ENCODE data around the gene URGCP. TPM values are rescaled to one million over a fixed set of nuclear protein-coding genes. Genes with fewer than 3 reads are reported as not detected.

The URGCP gene
- total and polyA plus RNA-seq, 10 of the 15 experiments (the other 5 are each of a cell fraction or from before 2014, with no cell fraction given), result 2.0 to 29.7 (median 17.5) TPM

GRCh38 chr7:43855176-43855575, 51.2 kb downstream of the URGCP start (continued):
- TF ChIP-seq ZNF687 (IDR thresholded peaks at IDR 0.05), result no peak

GRCh38 chr7:43851805-43852204, 54.6 kb downstream of the URGCP start:
- FAIRE-seq, result no peak
- no TSS peak for BruUV-seq (replicated peaks)
- in situ Hi-C loops (cut with MboI), result no loop called here
- Histone ChIP-seq H3K27ac (ENCODE audit: control insufficient read depth, insufficient read depth) (no peak overlapping the region), H3K36me3 (ENCODE audit: control insufficient read depth in 2 of 2, insufficient read depth in 2 of 2, low read length in 1 of 2) (no peaks in the 10 kb centered on the region), H3K27me3 (replicated peaks in 1 of 2; ENCODE audit: control insufficient read depth in 2 of 2, insufficient read depth in 2 of 2, low read length in 1 of 2) (no peaks in the 10 kb centered on the region), H3K4me1 (ENCODE audit: control insufficient read depth, insufficient read depth, low read length) (peaks cover 10% of the 10 kb centered on the region; the same call in 1 of the 2 replicates), H3K4me3 (no peak overlapping the region), H4K20me1 (ENCODE audit: control insufficient read depth, insufficient read depth) (no peaks in the 10 kb centered on the region), H2AFZ (ENCODE audit: control insufficient read depth, low read depth, low read length) (no peak overlapping the region), H3K9ac (ENCODE audit: control insufficient read depth, insufficient read depth, low read length) (no peak overlapping the region), H3K4me2 (ENCODE audit: control insufficient read depth, insufficient read depth) (no peak overlapping the region), H3K79me2 (ENCODE audit: control insufficient read depth, insufficient read depth, low read length) (no peaks in the 10 kb centered on the region), H3K9me3 (replicated peaks; ENCODE audit: control insufficient read depth, insufficient read depth, low read length) (no peaks in the 10 kb centered on the region; the same call in 2 of the 3 replicates)
- RAD21 ChIA-PET (ENCODE audit: unreplicated experiment), result interaction anchor here (1.0 kb wide), 1 partner anchor 13 kb away, joined by 3 read pairs; no protein-coding TSS in a partner anchor
- DNase-seq (ENCODE audit: low read depth, low spot score), result no peak
- WGBS (ENCODE audit: insufficient coverage, insufficient replicate concordance, low lambda C conversion rate, missing lambda C conversion rate), result 56% methylated on average over 2 of the region's 2 CpGs
- POLR2A ChIA-PET, result interaction anchor here (0.6 kb wide), 2 partner anchors 95 to 96 kb away, joined by 3 read pairs; no protein-coding TSS in a partner anchor
- no peak for ATAC-seq
- intact Hi-C loops (cut with micrococcal nuclease; ENCODE audit: unreplicated experiment), result no loop called here
- CTCF ChIA-PET, result interaction anchor here (1.0 kb wide), 1 partner anchor 269 kb away, joined by 3 read pairs; no protein-coding TSS in a partner anchor
- SMC1A ChIA-PET (ENCODE audit: uncharacterized antibody, unreplicated experiment), result interaction anchor here (0.7 to 1.4 kb wide), 2 partner anchors 9 kb away, joined by 3 read pairs; no protein-coding TSS in a partner anchor
- TF ChIP-seq TAF1 (IDR thresholded peaks at IDR 0.05; ENCODE audit: borderline replicate concordance, low read depth, low read length) (no peak), EZH2 (IDR thresholded peaks at IDR 0.05; ENCODE audit: borderline replicate concordance, control insufficient read depth, low read depth, low read length) (no peak), CEBPZ (IDR thresholded peaks at IDR 0.05; ENCODE audit: low read depth, low read length) (no peak), SPI1 (IDR thresholded peaks at IDR 0.05; ENCODE audit: borderline replicate concordance, insufficient read depth, low read depth, low read length) (no peak)
